Activated CD8-positive, alpha-beta T cell treated with anti-CD3 and anti-CD28 coated beads, Interleukin-2, amount 10 ng/mL, durations not matched to agents 7 days and 5 days (primary cell): ENCODE results near the gene NTNG1. TPM values are rescaled to one million over a fixed set of nuclear protein-coding genes. Genes with fewer than 3 reads are reported as not detected.

Experiments
- ATAC-seq: fragments of 150-1000 bp; cut with Tn5 transposase; one replicate; pipeline ENCODE4 v1.10.0; 2021; ENCODE audit warnings: moderate library complexity
- CTCF ChIA-PET: fragments of 350-600 bp; sonication (Branson Sonifier 250); formaldehyde crosslinking; loops from one replicate; lab custom pipeline; 2021; ENCODE audit warnings: antibody characterized with exemption; lab: Charles Lee
- POLR2A ChIA-PET: fragments of 350-600 bp; sonication (Branson Sonifier 250); formaldehyde crosslinking; loops from one replicate; lab custom pipeline; 2021; ENCODE audit warnings: antibody characterized with exemption; lab: Charles Lee
- DNase-seq: peaks from one replicate; pipeline ENCODE4 v3.0.0-alpha.2; 2020
- H3K27ac Mint-ChIP-seq: one replicate; pipeline ENCODE4 v1.8.0; 2021; ENCODE audit warnings: mild to moderate bottlenecking, mixed read lengths
- H3K27me3 Mint-ChIP-seq: one replicate; pipeline ENCODE4 v1.8.0; 2021; ENCODE audit warnings: low read depth, mixed read lengths
- H3K36me3 Mint-ChIP-seq: one replicate; pipeline ENCODE4 v1.8.0; 2021; ENCODE audit warnings: low read depth, mixed read lengths
- H3K4me1 Mint-ChIP-seq: one replicate; pipeline ENCODE4 v1.8.0; 2021; ENCODE audit warnings: low read depth, mixed read lengths
- H3K4me3 Mint-ChIP-seq: one replicate; pipeline ENCODE4 v1.8.0; 2021; ENCODE audit warnings: mild to moderate bottlenecking, mixed read lengths
- H3K9me3 Mint-ChIP-seq: one replicate; pipeline ENCODE4 v1.8.0; 2022; ENCODE audit warnings: mixed read lengths; ENCODE audit not compliant: insufficient read depth
- total RNA-seq, 2 experiments: library from RNA; stranded (reverse); gene quantifications; one replicate each; pipeline ENCODE4 v1.2.3, GENCODE V29; 2021

The NTNG1 gene
- total RNA-seq, 2 experiments from 2014 or later = not detected

- ChIA-PET POLR2A (no interaction called here), CTCF (interaction anchor here (2.4 kb wide), 1 partner anchor 8 kb away, joined by 7 read pairs; no protein-coding TSS in a partner anchor)
- H3K9me3 Mint-ChIP-seq = no peaks in the 10 kb centered on the region
- H3K27ac Mint-ChIP-seq = no peak overlapping the region
- H3K36me3 Mint-ChIP-seq = no peaks in the 10 kb centered on the region
- ATAC-seq (no peak), DNase-seq (no peak)
- H3K4me1 Mint-ChIP-seq = no peaks in the 10 kb centered on the region
- no peaks in the 10 kb centered on the region for H3K27me3 Mint-ChIP-seq
- H3K4me3 Mint-ChIP-seq = no peak overlapping the region
These were observed 390.4 kb downstream of the NTNG1 start for GRCh38 chr1:107531065-107531908.

- Mint-ChIP-seq H3K27me3 (no peaks in the 10 kb centered on the region), H3K4me1 (no peaks in the 10 kb centered on the region), H3K4me3 (no peak overlapping the region), H3K36me3 (no peaks in the 10 kb centered on the region), H3K9me3 (no peaks in the 10 kb centered on the region), H3K27ac (no peak overlapping the region)
- DNase-seq = no peak
- POLR2A ChIA-PET = no interaction called here
- CTCF ChIA-PET = no interaction called here
- ATAC-seq = no peak
These were observed 391.5 kb downstream of the NTNG1 start for GRCh38 chr1:107532318-107532717.

Other genes with a start within 250 kb of the NTNG1 start
- 10 to 100 TPM; 17.5 to 19.2 TPM for gene PRMT6, start 84.4 kb upstream of the NTNG1 start, total RNA-seq